Adipocyte (in vitro differentiated cells): Measurements from ENCODE around the gene TMEM131.

ENCODE experiments used
- DNase-seq: peaks from one replicate; pipeline ENCODE4 v3.0.0-alpha.2; 2015; ENCODE audit warnings: low read depth
- H3K27me3 ChIP-seq: replicated peaks from 2 replicates; pipeline ENCODE4 v1.7.0; 2013; ENCODE audit warnings: mild to moderate bottlenecking, low read length, moderate library complexity; ENCODE audit not compliant: control insufficient read depth, insufficient read depth
- H3K36me3 ChIP-seq: 2 replicates; pipeline ENCODE4 v1.7.0; 2013; ENCODE audit warnings: low read length, mild to moderate bottlenecking, moderate library complexity; ENCODE audit not compliant: control insufficient read depth, insufficient read depth, severe bottlenecking
- H3K4me1 ChIP-seq: 2 replicates; pipeline ENCODE4 v1.7.0; 2013; ENCODE audit warnings: mild to moderate bottlenecking, low read length, moderate library complexity; ENCODE audit not compliant: control insufficient read depth, insufficient read depth
- H3K4me3 ChIP-seq: 2 replicates; pipeline ENCODE4 v1.7.0; 2013; ENCODE audit warnings: mild to moderate bottlenecking, low read length, moderate library complexity
- H3K9ac ChIP-seq: 2 replicates; pipeline ENCODE4 v1.7.0; 2013; ENCODE audit warnings: mild to moderate bottlenecking, low read length, moderate library complexity
- H3K9me3 ChIP-seq: 2 replicates; pipeline ENCODE4 v1.7.0; 2013; ENCODE audit warnings: mild to moderate bottlenecking, low read length, moderate library complexity; ENCODE audit not compliant: control insufficient read depth

Gene TMEM131

GRCh38 chr2:97983698-97984097 lies 12.1 kb downstream of the TMEM131 start:
- peaks cover 7% of the 10 kb centered on the region for H3K4me1 ChIP-seq
- DNase-seq: no peak
- H3K36me3 ChIP-seq: no peaks in the 10 kb centered on the region
- H3K27me3 ChIP-seq: no peaks in the 10 kb centered on the region
- H3K9me3 ChIP-seq: peaks cover 20% of the 10 kb centered on the region
- H3K9ac ChIP-seq: no peak overlapping the region
- no peak overlapping the region for H3K4me3 ChIP-seq

DNA sequence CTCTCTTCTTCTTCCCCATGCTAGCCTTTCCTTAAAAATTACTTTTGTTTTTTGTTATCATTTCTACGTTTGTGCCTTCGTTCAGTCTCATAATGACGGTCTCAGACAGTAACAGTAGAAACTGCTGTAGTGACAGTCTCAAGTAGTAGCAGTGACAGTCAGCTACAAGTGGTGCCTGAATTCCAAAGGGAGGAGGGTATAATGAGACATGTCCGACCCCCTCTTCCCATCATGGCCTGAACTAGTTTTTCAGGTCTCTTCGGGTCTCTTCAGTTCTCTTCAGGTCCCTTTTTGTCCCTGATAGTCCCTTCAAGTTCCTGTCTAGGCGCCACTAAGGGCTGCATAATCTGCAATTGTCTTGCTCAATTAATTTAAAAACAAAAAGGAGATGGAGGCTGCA lies 12.6 kb downstream of the TMEM131 start:
- Histone ChIP-seq H3K4me3 (no peak overlapping the region), H3K27me3 (no peaks in the 10 kb centered on the region), H3K9ac (no peak overlapping the region), H3K36me3 (no peaks in the 10 kb centered on the region), H3K9me3 (peaks cover 17% of the 10 kb centered on the region), H3K4me1 (peaks cover 7% of the 10 kb centered on the region)
- no peak for DNase-seq

DNA sequence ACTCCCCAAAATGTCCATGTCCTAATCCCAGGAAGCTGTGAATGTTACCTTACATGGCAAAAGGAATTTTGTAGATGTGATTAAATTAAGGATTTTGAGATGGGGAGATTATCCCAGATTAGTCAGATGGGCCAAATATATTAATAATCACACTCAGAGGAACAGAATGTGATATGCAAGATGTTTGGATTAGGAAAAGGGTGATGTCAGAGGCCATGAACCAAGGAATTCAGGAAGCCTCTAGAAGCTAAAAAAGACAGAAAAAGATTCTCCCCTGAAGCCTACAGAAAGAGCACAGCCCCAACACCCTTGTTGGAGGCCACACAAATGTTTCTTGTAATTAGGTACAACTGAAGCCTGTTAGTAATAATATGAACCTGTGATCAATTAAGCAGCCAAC lies 13.1 kb downstream of the TMEM131 start:
- Histone ChIP-seq H3K9me3 (peaks cover 12% of the 10 kb centered on the region), H3K9ac (no peak overlapping the region), H3K4me3 (no peak overlapping the region), H3K27me3 (no peaks in the 10 kb centered on the region), H3K36me3 (no peaks in the 10 kb centered on the region), H3K4me1 (peaks cover 7% of the 10 kb centered on the region)
- no peak for DNase-seq

- Histone ChIP-seq H3K9me3 (peaks cover 11% of the 10 kb centered on the region), H3K9ac (no peak overlapping the region), H3K27me3 (no peaks in the 10 kb centered on the region), H3K4me3 (no peak overlapping the region), H3K36me3 (no peaks in the 10 kb centered on the region), H3K4me1 (peaks cover 7% of the 10 kb centered on the region)
- DNase-seq: no peak
Measured at GRCh38 chr2:97981961-97982360, 13.8 kb downstream of the TMEM131 start.

DNA sequence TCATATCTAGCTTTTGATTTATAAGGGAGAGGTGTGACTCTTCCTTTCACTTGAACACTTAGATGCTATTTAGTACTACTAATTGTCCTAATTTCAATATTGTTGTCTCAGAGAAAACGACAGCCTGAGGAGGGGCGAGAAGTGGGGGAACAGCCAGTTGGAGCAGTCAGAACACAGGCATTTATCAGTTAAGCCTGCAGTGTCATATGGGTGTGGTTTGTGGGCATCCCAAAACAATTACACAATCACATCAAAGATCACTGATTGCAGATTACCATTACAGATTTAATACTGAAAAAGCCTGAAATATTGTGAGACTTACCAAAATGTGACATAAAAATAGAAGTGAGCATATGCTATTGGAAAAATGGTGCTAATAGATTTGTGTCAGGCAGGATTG lies 15.8 kb downstream of the TMEM131 start:
- peaks cover 18% of the 10 kb centered on the region for H3K9me3 ChIP-seq
- no peak for DNase-seq
- no peaks in the 10 kb centered on the region for H3K36me3 ChIP-seq
- H3K4me3 ChIP-seq: no peak overlapping the region
- no peak overlapping the region for H3K9ac ChIP-seq
- no peaks in the 10 kb centered on the region for H3K27me3 ChIP-seq
- peaks cover 7% of the 10 kb centered on the region for H3K4me1 ChIP-seq

DNA sequence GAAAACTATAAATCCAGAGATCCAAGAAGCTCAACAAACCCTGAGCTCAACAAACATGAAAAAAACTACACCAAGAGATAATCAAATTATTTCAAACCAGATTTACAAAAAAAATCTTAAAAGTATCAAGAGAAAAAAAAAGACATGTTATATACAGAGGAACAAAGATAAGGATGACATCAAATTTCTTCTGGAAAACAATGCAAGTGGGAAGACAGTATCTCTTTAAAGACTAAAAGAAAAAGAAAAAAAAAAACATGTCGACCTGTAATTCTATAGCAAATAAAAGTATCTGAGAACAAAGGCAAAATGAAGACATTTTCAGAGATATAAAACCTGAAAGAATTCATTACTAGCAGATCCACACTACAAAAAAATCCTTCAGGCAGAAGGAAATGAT lies 21.3 kb downstream of the TMEM131 start:
- no peak for DNase-seq
- Histone ChIP-seq H3K27me3 (no peaks in the 10 kb centered on the region), H3K9me3 (peaks cover 31% of the 10 kb centered on the region), H3K4me3 (no peak overlapping the region), H3K9ac (no peak overlapping the region), H3K36me3 (no peaks in the 10 kb centered on the region), H3K4me1 (peaks cover 6% of the 10 kb centered on the region)

DNA sequence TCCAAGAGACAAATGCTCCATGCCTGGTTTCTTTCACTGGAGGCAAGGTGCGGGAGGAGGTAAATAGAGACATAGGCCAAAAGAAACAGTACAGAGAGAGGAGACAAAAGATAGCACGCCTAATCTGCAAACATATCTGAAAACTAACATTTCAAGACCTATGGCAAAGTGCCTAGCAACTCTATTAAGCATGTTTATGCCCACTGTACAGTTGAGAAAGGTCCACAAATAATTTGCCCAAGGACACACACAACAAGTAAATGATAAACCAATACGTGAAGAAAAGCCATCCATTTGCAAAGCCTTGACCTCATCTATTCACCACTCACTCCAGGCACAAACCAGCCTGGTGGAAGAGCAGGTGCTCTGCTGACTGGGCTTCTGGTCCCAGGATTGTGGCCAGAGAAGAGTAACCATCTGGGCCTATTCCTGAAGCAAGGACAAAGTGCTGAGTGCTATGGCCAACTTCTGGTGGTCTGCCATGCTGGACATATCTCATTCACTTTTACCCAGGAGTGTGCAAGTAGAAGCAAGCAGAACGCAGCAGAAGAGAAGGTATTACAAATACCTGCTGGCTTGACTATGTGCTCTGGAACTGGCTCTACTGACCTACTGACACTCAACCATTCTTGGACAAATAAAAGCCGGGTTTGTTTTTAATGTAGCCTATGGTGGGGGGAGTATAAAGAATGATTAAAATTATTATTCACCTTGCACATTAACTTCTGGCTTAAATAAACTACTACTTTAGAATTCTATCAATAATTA lies 25.3 kb downstream of the TMEM131 start:
- H3K9me3 ChIP-seq: peaks cover 20% of the 10 kb centered on the region
- no peaks in the 10 kb centered on the region for H3K27me3 ChIP-seq
- no peak for DNase-seq
- H3K9ac ChIP-seq: no peak overlapping the region
- H3K4me3 ChIP-seq: no peak overlapping the region
- H3K36me3 ChIP-seq: no peaks in the 10 kb centered on the region
- peaks cover 10% of the 10 kb centered on the region for H3K4me1 ChIP-seq

- Histone ChIP-seq H3K9me3 (peaks cover 9% of the 10 kb centered on the region), H3K36me3 (no peaks in the 10 kb centered on the region), H3K27me3 (no peaks in the 10 kb centered on the region), H3K4me3 (no peak overlapping the region), H3K9ac (no peak overlapping the region), H3K4me1 (peaks cover 13% of the 10 kb centered on the region)
- no peak for DNase-seq
Measured at GRCh38 chr2:97969081-97970067, 26.4 kb downstream of the TMEM131 start.

DNA sequence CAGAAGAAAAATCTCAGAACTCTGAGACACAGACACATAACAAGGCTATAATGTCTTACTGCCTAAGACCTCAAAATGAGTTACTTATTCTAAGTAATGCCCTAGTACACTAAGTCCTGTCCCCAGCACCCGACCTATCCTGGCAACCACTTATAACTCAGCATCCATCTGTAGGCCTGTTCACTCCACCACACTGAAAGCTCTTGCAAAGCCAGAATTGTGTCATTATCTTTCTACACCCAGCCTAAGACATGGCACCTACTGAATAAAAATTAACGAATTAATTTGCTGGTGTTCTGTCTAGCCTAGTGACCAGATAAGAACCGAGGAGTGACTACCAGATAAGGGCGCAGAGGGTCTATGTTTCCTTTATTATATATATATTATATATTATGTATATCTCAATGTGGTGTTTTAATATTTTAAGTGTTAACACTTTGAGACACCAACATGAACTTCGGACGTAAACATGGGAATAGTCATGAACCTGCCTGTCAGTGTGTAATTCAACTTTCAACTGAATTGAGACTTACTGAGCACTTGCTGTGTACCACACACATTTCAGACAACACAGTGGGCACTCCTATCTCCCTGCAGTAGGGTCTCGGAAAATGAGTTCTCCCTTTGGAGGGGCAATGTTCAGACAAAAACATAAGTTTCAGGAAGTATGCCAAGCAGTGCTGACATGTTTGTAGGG lies 27.7 kb downstream of the TMEM131 start:
- Histone ChIP-seq H3K4me3 (no peak overlapping the region), H3K36me3 (no peaks in the 10 kb centered on the region), H3K27me3 (no peaks in the 10 kb centered on the region), H3K9me3 (no peaks in the 10 kb centered on the region), H3K9ac (no peak overlapping the region), H3K4me1 (peaks cover 21% of the 10 kb centered on the region)
- no peak for DNase-seq

GRCh38 chr2:97967216-97967592 lies 28.5 kb downstream of the TMEM131 start:
- Histone ChIP-seq H3K9ac (no peak overlapping the region), H3K9me3 (no peaks in the 10 kb centered on the region), H3K36me3 (no peaks in the 10 kb centered on the region), H3K4me1 (peaks cover 21% of the 10 kb centered on the region), H3K4me3 (no peak overlapping the region), H3K27me3 (no peaks in the 10 kb centered on the region)
- DNase-seq: no peak
